A673 (cell line): ENCODE data around the gene NRIP3. TPM values are rescaled to one million over a fixed set of nuclear protein-coding genes. Genes with fewer than 3 reads are reported as not detected.

ENCODE experiments used
- BruUV-seq: library from RNA; stranded (reverse); fragments of 400-500 nt; replicated peaks from 2 replicates; lab custom pipeline; 2021; lab: Mats Ljungman, UMichigan
- CTCF ChIA-PET: fragments of 300-600 bp; sonication (Branson Sonifier 250); formaldehyde crosslinking; loops from one replicate; lab custom pipeline; 2022; ENCODE audit warnings: antibody characterized with exemption; lab: Charles Lee
- POLR2A ChIA-PET: fragments of 300-600 bp; sonication (Branson Sonifier 250); formaldehyde crosslinking; loops from one replicate; lab custom pipeline; 2022; ENCODE audit warnings: antibody characterized with exemption; ENCODE audit not compliant: low non-redundant PET; lab: Charles Lee
- DNase-seq: peaks from one replicate; pipeline ENCODE4 v3.0.0-alpha.2; 2015; ENCODE audit warnings: low spot score
- H3K27ac ChIP-seq: fragments of 200-600 bp; sonication (generic); 2 replicates; pipeline ENCODE4 v1.5.1; 2016; ENCODE audit warnings: mixed run types, low read depth, mild to moderate bottlenecking, mixed read lengths, antibody characterized with exemption, low read length; ENCODE audit not compliant: poor library complexity, severe bottlenecking
- H3K27me3 ChIP-seq: fragments of 200-600 bp; sonication (generic); replicated peaks from 2 replicates; pipeline ENCODE4 v1.6.1; 2017; ENCODE audit warnings: mixed run types, low read depth, mild to moderate bottlenecking, mixed read lengths, antibody characterized with exemption, low read length; ENCODE audit not compliant: insufficient read depth, poor library complexity
- H3K36me3 ChIP-seq: fragments of 200-600 bp; sonication (generic); 2 replicates; pipeline ENCODE4 v1.6.1; 2016; ENCODE audit warnings: mixed run types, mild to moderate bottlenecking, mixed read lengths, antibody characterized with exemption, low read length; ENCODE audit not compliant: insufficient read depth, poor library complexity, severe bottlenecking
- H3K4me1 ChIP-seq: fragments of 200-600 bp; sonication (generic); 2 replicates; pipeline ENCODE4 v1.6.1; 2017; ENCODE audit warnings: mixed run types, mild to moderate bottlenecking, mixed read lengths, antibody characterized with exemption, low read length; ENCODE audit not compliant: insufficient read depth, poor library complexity, severe bottlenecking
- H3K4me3 ChIP-seq: fragments of 200-600 bp; sonication (generic); 2 replicates; pipeline ENCODE4 v1.5.1; 2016; ENCODE audit warnings: low read depth, mixed run types, mild to moderate bottlenecking, mixed read lengths, low read length; ENCODE audit not compliant: poor library complexity, severe bottlenecking
- H3K9me3 ChIP-seq: fragments of 200-600 bp; sonication (generic); 2 replicates; pipeline ENCODE4 v1.6.1; 2016; ENCODE audit warnings: mixed run types, low read depth, mild to moderate bottlenecking, mixed read lengths, antibody characterized with exemption, low read length; ENCODE audit not compliant: poor library complexity, severe bottlenecking
- CTCF ChIP-seq: fragments of 300-800, 200-600 bp; sonication (generic); conservative IDR thresholded peaks from 2 replicates; pipeline ENCODE4 v1.5.1; 2017; ENCODE audit warnings: low read depth, mild to moderate bottlenecking, antibody characterized with exemption, low read length, moderate library complexity, mixed read lengths
- EZH2 ChIP-seq: fragments of 200-600 bp; sonication (generic); IDR thresholded peaks from 2 replicates; pipeline ENCODE4 v1.6.1; 2017; ENCODE audit warnings: borderline replicate concordance, low read depth, mild to moderate bottlenecking, mixed read lengths, antibody characterized with exemption, low read length; ENCODE audit not compliant: poor library complexity, severe bottlenecking
- intact Hi-C: fragments of 100-400 bp; cut with micrococcal nuclease; formaldehyde crosslinking; loops from one replicate; pipeline ENCODE4 v1.10.0; 2022; ENCODE audit not compliant: unreplicated experiment
- total RNA-seq: library from RNA; stranded (reverse); gene quantifications from 2 replicates; pipeline ENCODE4 v1.2.3, GENCODE V29; 2021

The NRIP3 gene
- total RNA-seq, 1 experiment from 2014 or later: 2.2 TPM

DNA sequence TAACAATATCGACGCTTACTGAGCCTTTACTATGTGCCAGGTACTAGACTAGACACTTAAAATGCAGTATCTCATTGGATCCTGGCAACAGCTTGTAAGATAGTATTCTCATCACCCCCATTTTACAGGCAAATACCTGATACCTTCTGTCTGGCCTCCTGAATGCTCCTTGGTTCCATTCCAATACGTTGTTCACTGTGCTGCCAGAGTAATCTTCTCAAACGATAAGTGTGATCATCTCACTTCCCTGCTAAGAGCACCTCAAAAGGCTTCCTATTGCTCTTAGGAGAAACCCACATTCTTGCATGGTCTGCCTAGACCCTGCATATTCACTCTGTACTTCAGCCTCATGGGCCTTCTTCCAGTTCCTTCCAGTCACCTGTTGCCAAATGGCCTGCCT, 1.3 kb upstream of the NRIP3 start:
- Histone ChIP-seq H3K4me3 (no peak overlapping the region), H3K9me3 (no peaks in the 10 kb centered on the region), H3K4me1 (peaks cover 14% of the 10 kb centered on the region), H3K27me3 (peaks cover 42% of the 10 kb centered on the region), H3K27ac (no peak overlapping the region), H3K36me3 (no peaks in the 10 kb centered on the region)
- no peak for DNase-seq
- ChIA-PET POLR2A (no interaction called here), CTCF (no interaction called here)
- BruUV-seq: no TSS peak
- TF ChIP-seq EZH2 (no peak), CTCF (no peak)
- intact Hi-C loops: no loop called here

GRCh38 chr11:9004183-9004926, 554 bp upstream of the NRIP3 start:
- POLR2A ChIA-PET: no interaction called here

DNA sequence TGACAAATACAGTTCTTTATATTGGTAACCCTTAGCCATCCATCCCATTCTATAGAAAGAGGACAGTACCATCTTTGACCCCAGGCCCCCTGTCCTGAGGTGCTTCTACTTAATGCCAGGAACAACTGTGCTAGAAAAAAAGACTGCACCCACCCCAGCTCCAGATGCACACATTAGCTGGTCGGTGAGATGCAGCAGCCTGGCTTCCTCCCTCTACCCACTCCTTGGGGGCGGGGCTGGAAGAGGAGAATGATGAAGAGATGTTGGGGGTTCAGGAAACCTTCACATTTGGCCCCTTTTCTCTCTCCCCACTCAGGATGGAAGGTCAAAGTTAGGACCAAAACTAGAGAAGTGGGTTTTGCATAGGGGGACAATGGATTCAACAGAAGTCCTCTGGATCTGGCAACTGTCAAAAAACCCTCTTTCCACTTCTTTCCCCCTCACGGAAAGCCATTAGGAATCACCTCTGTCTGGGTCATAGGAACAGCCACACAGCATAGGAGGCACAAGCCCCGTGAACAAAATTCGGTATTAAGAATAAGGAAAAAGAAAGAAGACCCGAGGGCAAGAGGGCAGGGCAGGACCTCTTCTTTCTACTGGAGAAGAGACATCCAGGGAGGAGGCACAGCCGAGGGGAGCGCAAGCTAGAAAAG, 755 bp downstream of the NRIP3 start:
- intact Hi-C loops: no loop called here
- no TSS peak for BruUV-seq
- DNase-seq: no peak
- ChIA-PET POLR2A (interaction anchor here (0.7 kb wide), 2 partner anchors 346 to 1567 kb away, joined by 11 to 13 read pairs; no protein-coding TSS in a partner anchor), CTCF (interaction anchor here (0.6 kb wide), 1 partner anchor 13 kb away, joined by 3 read pairs; no protein-coding TSS in a partner anchor)
- Histone ChIP-seq H3K4me3 (peak overlapping the region; percentile 26), H3K4me1 (peaks cover 14% of the 10 kb centered on the region), H3K9me3 (no peaks in the 10 kb centered on the region), H3K27me3 (peaks cover 42% of the 10 kb centered on the region), H3K36me3 (no peaks in the 10 kb centered on the region), H3K27ac (no peak overlapping the region)
- TF ChIP-seq EZH2 (no peak), CTCF (no peak)

More at GRCh38 chr11:9004183-9004926, 554 bp upstream of the NRIP3 start:
- Histone ChIP-seq H3K27me3 (peaks cover 42% of the 10 kb centered on the region), H3K9me3 (no peaks in the 10 kb centered on the region), H3K36me3 (no peaks in the 10 kb centered on the region), H3K4me3 (peak overlapping the region; percentile 26), H3K27ac (no peak overlapping the region), H3K4me1 (peaks cover 14% of the 10 kb centered on the region)
- intact Hi-C loops: no loop called here
- no TSS peak for BruUV-seq
- DNase-seq: no peak
- CTCF ChIA-PET: no interaction called here
- no peak for TF ChIP-seq CTCF
- TF ChIP-seq EZH2: no peak
